Ammon's horn (tissue), 1 donor: Measurements from ENCODE around the gene KLHL17.

Experiments
- DNase-seq: peaks from one replicate; pipeline ENCODE4 v3.0.0-alpha.2; 2016; ENCODE audit warnings: low spot score

KLHL17 gene

GRCh38 chr1:923131-923990 is 37.0 kb upstream of the KLHL17 start, which contains the start of gene SAMD11:
SAMD11 (plus strand) TSS chr1:923923; CDS start chr1:924432, 509 bp downstream.
- DNase-seq, result peak; percentile 67

- DNase-seq, result no peak
Observed at GRCh38 chr1:923991-924655, 36.3 kb upstream of the KLHL17 start.

DNA sequence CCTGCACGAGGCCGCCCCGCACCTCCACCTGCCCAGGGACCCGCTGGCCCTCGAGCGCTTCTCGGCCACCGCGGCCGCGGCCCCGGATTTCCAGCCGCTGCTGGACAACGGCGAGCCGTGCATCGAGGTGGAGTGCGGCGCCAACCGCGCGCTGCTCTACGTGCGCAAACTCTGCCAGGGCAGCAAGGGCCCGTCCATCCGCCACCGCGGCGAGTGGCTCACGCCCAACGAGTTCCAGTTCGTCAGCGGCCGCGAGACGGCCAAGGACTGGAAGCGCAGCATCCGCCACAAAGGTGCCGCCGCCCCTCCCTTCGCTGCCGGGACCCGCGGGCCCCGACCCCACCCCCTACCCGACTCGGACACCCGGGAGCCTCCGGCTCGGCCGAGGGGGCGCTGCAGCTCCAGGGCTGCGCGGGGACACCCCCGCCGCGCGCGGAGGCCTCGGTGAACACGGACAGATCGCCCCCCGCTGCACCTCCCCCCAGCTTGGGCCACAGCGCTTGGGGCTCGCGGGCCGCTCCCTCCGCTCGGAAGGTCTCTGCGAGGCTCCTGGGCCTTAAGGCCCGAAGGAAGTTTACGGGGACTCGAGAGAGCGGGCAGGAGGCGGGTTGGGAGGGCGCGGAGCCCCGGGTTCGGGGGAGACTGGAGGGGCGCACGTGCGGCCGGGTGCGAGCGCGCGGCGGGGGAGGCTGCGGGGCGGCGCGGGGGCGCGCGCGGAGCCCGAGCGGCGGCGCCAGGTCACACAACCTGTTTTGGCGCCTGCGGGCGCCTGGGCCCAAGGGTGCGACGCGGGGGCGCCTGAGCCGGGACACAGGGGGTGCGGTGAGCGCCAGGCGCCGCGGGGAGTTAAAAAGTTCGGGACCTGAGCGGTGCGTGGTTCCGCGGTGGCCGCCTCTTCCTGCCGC is 35.5 kb upstream of the KLHL17 start:
- DNase-seq, result no peak

DNA sequence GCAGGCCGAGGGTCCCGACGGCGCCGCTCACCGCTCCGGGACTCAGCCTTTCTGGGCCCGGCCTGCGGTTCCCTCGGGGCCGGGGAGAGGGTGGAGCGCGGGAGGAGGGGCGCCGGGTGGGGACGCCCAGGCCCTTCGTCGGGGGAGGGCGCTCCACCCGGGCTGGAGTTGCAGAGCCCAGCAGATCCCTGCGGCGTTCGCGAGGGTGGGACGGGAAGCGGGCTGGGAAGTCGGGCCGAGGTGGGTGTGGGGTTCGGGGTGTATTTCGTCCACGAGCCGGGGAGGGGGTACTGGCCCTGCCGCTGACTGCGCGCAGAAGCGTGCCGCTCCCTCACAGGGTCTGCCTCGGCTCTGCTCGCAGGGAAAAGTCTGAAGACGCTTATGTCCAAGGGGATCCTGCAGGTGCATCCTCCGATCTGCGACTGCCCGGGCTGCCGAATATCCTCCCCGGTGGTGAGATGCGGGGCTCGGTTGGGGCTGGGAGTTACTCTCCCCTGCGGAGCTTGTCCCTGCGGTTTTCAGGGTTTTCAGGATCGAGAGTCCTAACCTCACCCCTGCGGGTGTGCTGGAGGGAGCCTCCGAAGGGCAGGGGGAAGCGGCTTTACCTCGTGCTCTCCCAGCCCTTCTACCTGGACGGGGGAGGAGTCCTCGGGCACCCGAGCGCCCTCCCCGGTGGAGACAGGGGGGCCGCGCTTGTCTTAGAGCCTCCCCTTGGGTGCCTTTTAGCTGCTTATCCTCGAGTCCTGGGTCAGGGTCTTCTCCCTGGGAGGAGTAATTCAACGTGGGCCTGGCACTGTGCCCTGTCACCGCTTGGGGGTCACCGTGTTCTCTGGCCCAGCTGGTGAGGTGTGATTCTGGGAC is 34.6 kb upstream of the KLHL17 start:
- no peak for DNase-seq

DNA sequence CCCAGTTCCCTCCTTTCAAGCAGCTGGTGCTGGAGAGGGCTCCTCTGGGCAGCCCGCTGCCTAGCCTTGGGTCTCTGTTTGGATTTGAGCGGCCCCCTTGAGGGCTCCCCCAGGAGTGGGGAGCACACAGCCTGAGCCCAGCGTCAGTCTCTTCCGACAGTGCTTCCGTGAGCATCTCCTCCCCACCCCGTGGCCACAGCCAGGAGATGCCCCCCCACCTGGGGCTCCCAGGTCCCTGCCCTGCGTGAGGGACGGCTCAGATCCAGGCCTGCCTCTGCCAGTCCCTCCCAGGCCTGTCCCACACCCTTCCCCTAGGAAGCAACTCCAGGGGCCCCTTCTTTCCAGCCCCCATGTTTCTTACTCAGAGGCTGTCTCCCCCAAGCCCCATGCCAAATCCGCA is 33.1 kb upstream of the KLHL17 start:
- no peak for DNase-seq

- no peak for DNase-seq
Observed at GRCh38 chr1:927748-928147, 32.6 kb upstream of the KLHL17 start.

DNA sequence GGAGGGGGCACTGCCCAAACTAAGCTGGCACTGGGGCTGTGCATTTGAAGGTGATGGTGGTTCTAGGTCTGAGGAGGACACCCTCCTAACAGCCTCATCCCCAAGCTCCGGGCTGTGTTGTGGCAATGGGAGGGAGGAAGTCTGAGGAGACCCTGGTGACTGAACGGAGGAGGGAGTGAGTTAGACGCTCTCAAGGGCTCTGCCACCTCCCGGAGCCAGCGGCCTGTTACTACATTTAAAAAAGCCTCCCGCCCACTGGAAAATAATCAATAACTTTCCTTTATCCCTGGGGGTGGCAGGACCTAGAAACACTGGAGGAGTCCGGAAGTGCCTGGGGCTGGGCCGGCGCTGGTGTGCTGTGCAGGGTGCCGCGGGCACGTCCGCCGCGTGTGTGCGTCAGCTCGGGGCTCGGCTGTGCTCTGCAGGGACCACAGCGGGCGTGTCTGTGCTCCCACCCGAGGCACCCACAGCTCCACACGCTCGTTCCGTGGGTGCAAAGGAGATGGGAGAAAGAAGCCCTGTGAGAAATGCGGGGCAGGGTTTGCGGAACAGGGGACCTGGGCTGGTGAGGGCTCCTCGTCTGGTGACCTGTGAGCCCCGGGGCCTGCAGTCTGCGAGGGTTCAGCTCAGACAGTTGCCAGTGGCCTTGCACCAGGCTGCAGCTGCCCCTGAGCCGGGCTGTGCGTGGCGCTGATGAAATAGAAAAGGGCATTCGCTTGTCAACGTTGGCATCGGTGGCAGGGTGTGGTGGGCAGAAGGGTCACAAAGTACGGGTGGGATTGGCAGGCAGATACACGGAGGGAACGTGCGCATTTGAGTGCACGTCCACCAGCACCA is 31.3 kb upstream of the KLHL17 start:
- no peak for DNase-seq

DNA sequence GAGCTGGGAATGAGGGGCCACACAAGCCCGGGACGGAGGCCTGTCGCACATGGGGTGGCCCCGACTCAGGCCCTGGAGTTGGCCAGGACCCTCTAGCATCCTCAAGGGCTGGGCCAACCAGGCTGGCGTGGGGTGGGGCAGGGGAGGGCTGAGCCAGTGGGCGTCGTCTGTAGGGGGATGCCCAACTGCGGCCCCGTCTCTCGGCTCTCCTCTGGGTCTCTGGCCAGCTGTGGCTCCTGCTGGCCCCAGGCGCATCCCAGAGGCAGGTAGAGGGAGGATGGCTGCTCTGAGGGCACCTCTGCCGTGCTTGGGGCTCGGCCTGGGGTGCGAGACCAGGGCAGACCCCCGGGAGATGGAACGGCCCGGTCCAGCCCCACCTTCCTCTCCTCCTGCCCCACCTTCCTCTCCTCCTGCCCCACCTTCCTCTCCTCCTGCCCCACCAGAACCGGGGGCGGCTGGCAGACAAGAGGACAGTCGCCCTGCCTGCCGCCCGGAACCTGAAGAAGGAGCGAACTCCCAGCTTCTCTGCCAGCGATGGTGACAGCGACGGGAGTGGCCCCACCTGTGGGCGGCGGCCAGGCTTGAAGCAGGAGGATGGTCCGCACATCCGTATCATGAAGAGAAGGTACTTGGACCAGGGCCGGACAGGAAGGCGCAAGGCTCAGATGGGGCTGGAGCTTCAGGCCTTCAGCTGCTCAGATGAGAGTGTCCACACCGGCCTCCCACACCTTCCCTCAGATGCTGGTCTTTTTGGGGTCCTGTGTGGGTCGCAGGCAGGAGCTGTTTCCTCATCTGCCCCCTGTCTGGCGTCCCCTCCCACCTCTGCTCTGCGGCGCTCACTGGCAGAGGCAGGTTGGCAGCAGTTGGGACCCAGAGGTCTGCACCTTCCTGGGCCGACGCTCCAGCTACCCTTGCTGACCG is 30.4 kb upstream of the KLHL17 start:
- DNase-seq, result no peak

- DNase-seq, result no peak
Observed at GRCh38 chr1:930633-931138, 29.7 kb upstream of the KLHL17 start.

DNA sequence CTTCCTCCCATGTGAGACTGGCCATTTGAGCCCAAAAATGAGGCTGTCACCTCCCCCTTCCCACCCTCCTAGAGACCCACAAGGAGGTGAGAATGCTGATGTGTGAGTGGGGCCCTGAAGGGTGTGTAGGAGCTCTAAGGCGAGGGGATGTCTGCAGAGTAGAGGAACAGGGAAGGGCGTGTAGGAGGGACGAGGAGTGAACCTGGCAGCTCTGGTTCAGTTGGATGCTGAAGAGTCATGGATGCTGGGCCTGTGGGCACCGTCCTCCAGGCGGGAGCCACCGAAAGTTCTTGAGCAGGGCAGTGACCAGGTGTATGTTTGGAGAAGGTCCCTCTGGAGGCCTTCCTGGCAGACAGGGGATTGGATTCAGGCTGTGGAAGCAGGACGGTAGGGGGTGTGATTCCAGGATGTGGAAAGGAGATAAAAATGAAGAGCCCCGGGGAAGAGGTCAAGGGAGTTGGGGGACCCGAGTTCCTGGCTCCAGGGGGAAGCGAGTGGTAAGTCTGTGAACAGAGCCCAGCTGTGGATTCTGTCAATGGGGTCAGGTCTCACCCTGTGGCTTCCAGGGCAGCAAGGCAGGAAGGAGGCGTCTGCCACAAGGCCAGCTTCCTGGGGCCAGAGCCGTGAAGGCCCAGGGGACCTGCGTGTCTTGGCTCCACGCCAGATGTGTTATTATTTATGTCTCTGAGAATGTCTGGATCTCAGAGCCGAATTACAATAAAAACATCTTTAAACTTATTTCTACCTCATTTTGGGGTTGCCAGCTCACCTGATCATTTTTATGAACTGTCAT is 28.8 kb upstream of the KLHL17 start:
- DNase-seq, result no peak

- DNase-seq, result no peak
Observed at GRCh38 chr1:932173-932510, 28.2 kb upstream of the KLHL17 start.

DNA sequence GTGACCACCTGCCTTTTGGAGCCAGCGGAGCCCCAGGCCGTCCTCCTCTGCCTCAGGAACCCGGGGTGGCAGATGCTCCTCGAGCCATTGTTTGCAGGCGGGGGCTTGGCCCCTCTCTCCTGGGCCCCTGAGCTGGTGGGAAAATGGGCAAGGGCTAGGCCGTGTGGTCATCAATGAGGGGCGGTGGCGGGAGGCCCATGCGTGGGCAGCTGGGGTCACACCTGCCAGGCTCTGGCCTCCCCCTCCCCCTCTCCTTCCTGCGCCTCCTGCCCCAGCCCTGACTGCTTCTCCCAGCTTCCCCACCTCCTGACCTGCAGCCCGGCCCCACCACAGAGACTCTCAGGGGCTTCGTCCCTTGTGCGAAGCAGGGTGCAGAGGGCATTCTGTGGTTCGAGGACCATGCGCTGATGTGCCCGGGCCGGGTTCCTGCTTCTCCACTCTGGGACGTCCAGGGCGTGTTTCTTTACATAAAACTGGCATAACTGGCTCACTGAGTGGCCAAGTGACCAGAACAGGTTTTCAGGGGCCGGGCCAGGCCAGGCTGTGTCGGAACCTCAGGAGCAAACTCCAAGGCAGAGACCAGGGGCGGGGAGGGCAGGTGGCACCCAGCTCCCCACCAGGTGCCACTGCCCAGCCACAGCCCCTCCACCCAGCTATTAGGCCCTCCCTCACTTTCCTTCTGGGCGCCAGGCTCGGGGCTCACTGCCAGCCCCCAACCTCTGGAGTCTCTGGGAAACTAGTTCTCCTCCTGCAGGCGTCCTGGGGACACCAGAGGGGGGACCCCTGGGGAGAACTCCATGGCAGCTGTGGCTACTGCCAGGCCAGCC is 27.4 kb upstream of the KLHL17 start:
- no peak for DNase-seq

DNA sequence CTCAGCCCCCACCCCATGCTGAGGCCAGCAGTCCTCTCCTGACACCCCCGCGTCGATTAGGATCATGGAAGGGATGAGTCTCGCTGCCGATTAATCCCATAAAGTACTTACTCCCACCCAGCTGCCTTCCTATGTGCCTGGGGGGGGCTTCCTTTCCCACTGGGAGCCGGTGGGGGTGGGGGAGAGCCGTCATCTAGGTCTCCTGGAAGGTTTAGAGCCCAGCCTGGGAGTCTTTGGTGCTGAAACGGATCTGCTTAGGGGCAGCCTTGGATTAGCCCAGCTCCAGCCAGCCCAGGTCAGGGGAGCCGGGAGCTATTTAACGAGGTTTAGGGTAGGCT is 26.8 kb upstream of the KLHL17 start:
- no peak for DNase-seq

DNA sequence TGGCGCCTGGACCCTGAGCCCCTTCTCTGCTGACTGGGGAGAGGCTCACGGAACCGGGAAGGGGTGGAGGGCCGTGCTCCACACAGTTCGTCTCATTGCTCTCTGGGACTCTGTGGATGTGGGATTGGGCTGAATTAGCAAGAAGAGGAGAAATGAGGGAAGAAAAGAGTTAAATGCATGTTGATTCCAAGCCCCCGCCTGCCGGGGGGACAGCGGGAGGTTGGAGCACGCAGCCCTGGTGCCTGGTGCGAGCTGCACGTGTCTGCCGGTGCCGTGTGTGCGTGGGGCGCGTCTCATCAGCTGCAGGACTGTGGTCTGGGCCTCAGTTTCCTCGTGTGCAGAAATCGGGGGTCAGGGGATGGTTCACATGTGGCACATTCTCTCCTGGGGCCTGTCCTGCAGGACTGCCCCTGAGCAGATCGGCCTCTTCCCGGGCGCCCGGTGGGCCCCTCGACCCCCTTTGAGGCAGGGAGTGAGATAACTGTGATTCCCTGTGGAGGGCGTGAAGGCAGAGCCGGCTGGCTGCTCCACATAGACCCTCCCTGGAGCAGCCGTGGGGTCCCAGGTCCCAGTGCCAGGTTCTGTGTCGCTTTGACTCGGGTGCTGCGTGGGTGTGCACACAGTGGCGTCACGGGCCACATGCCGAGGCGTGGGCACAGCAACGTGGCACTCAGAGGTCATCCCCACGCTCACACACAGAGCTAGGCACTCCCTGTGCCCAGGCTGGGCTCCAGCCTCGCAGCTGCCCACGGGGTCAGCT is 25.2 kb upstream of the KLHL17 start:
- no peak for DNase-seq

- no peak for DNase-seq
Observed at GRCh38 chr1:935751-936231, 24.6 kb upstream of the KLHL17 start.

DNA sequence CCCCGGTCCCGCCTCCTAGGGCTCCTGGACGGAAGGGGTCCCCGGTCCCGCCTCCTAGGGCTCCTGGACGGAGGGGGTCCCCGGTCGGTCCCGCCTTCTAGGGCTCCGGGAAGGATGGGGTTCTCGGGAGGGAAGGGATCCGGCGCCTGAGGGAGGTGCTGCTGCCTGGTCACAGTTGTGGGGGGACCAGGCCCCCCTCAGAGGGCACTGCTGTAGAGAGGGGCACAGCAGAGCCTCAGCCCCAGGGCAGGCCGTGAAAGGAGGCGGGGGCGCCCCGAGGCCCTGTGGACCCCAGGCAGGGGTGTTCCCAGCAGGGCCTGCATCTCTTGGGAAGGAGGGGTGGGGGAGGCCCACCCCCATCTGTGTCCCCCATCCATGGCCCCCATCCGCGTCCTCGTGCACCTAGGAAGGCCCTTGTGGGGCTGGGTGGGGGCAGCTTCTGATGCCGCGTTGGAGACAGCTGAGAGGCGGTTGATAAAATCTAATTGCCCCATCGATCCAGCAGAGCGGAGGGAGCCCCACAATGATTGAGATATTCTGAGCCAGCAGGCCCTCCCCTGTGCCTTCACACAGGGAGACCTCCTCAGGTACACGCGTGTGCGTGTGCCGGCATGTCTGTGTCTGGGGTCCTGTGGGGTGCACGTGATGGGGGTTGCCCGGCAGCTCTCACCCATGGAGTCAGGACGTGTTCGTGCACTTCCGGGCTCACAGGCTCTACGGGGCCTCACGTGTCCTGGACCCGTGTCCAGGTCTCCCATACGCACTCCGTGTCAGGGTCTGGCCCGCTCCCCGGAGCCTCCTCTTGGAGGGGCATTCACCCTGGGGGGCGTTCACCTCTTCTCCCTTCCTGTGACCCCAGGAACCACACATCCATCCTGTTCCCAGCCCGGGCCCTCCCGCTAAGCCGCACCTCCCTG is 23.8 kb upstream of the KLHL17 start:
- DNase-seq, result no peak
